IPS-20b (cell line): ENCODE results near the gene GPR62.

ENCODE experiments used
- H3K27ac ChIP-seq: one replicate; pipeline ENCODE4 v1.5.1; 2013; ENCODE audit warnings: low read length
- H3K27me3 ChIP-seq: 2 replicates; pipeline ENCODE4 v1.6.1; 2013; ENCODE audit warnings: mild to moderate bottlenecking, low read length, inconsistent platforms; ENCODE audit not compliant: insufficient read depth
- H3K36me3 ChIP-seq: 2 replicates; pipeline ENCODE4 v1.6.1; 2013; ENCODE audit warnings: low read depth, mild to moderate bottlenecking, inconsistent platforms, low read length, moderate library complexity; ENCODE audit not compliant: insufficient read depth
- H3K4me1 ChIP-seq: 2 replicates; pipeline ENCODE4 v1.6.1; 2013; ENCODE audit warnings: mild to moderate bottlenecking, control low read depth, inconsistent platforms, low read length, moderate library complexity; ENCODE audit not compliant: insufficient read depth
- H3K4me3 ChIP-seq: 2 replicates; pipeline ENCODE4 v1.5.1; 2013; ENCODE audit warnings: mild to moderate bottlenecking, low read length, inconsistent platforms
- H3K9ac ChIP-seq: 2 replicates; pipeline ENCODE4 v1.6.1; 2013; ENCODE audit warnings: low read depth, mild to moderate bottlenecking, inconsistent platforms, low read length, moderate library complexity
- H3K9me3 ChIP-seq: 2 replicates; pipeline ENCODE4 v1.6.1; 2013; ENCODE audit warnings: mild to moderate bottlenecking, low read depth, low read length, inconsistent platforms; ENCODE audit not compliant: insufficient read depth

Gene GPR62

DNA sequence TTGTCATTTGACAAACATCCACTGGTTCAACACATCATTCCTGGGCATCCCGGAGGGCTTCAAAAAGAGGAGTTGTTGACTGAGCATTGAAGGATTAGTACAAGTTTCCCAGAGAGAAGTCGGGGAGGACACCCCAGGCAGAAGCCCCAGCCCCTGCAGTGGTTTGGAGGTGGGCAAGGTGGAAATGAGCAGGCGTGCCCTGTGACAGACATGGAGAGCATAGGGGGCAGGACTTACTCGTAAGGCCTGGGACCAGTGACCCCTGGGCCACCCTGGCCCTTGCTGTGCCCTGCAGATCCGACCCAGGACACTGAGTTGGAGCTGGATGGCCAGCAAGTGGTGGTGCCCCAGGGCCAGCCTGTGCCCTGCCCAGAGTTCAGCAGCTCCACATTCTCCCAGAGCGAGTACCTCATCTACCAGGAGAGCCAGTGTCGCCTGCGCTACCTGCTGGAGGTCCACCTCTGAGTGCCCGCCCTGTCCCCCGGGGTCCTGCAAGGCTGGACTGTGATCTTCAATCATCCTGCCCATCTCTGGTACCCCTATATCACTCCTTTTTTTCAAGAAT, 7.1 kb upstream of the GPR62 start:
- Histone ChIP-seq H3K27ac (no peak overlapping the region), H3K9me3 (no peaks in the 10 kb centered on the region), H3K9ac (no peak overlapping the region), H3K36me3 (no peaks in the 10 kb centered on the region), H3K4me1 (no peaks in the 10 kb centered on the region), H3K27me3 (peaks cover 37% of the 10 kb centered on the region), H3K4me3 (no peak overlapping the region)

DNA sequence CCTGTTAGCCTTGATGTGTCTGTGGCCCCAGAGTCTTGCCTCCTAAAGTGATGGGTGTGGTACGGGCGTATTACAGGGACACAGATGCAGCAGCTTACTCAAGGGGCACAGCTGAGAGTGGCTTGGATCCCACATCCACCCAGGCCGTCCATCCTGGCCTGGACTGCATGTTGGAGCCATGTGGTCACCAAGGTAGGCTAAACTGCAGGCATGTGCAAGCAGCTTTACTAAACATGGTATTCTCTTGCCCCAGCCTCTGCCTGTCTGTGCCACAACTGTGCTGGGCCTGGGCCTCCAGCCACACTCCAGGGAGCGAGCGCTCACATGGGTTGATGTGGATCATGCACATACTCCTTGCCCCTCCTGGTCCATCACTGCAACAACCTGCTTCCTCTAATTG, 6.1 kb upstream of the GPR62 start:
- no peak overlapping the region for H3K9ac ChIP-seq
- H3K27me3 ChIP-seq = peaks cover 46% of the 10 kb centered on the region
- H3K4me3 ChIP-seq = no peak overlapping the region
- H3K27ac ChIP-seq = no peak overlapping the region
- H3K9me3 ChIP-seq = no peaks in the 10 kb centered on the region
- no peaks in the 10 kb centered on the region for H3K4me1 ChIP-seq
- no peaks in the 10 kb centered on the region for H3K36me3 ChIP-seq

GRCh38 chr3:51950899-51951298, 4.3 kb upstream of the GPR62 start:
- H3K9me3 ChIP-seq = no peaks in the 10 kb centered on the region
- no peak overlapping the region for H3K9ac ChIP-seq
- H3K27ac ChIP-seq = no peak overlapping the region
- H3K4me3 ChIP-seq = no peak overlapping the region
- peaks cover 64% of the 10 kb centered on the region for H3K27me3 ChIP-seq
- H3K36me3 ChIP-seq = no peaks in the 10 kb centered on the region
- H3K4me1 ChIP-seq = no peaks in the 10 kb centered on the region

GRCh38 chr3:51953445-51953844, 1.7 kb upstream of the GPR62 start:
- Histone ChIP-seq H3K27ac (no peak overlapping the region), H3K4me1 (no peaks in the 10 kb centered on the region), H3K9me3 (no peaks in the 10 kb centered on the region), H3K27me3 (peaks cover 79% of the 10 kb centered on the region), H3K9ac (no peak overlapping the region), H3K4me3 (no peak overlapping the region), H3K36me3 (no peaks in the 10 kb centered on the region)

- Histone ChIP-seq H3K9me3 (no peaks in the 10 kb centered on the region), H3K27me3 (peaks cover 73% of the 10 kb centered on the region), H3K36me3 (no peaks in the 10 kb centered on the region), H3K9ac (no peak overlapping the region), H3K4me1 (no peaks in the 10 kb centered on the region), H3K27ac (no peak overlapping the region), H3K4me3 (no peak overlapping the region)
These were observed 1.1 kb upstream of the GPR62 start for GRCh38 chr3:51954105-51954504.

DNA sequence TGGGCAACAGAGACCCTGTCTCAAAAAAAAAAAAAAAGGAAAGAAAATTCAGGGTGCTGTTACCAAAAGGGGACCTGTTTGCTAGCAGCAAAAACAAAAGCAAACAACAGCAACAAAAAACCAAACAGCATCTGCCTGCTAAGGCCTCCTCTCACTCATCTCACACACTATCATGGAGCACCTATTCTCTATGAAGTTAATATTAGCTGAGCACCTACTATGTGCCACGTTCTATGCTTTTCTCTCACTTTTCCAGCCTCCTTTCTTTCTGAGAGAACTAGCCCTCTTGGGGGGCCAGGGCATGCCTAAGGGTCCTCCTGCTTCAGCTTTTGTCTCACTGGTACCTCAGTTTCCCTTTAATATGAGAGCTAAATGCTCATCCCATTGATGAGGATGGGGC, 468 bp upstream of the GPR62 start:
- H3K27ac ChIP-seq = no peak overlapping the region
- no peaks in the 10 kb centered on the region for H3K36me3 ChIP-seq
- H3K9me3 ChIP-seq = no peaks in the 10 kb centered on the region
- H3K4me1 ChIP-seq = no peaks in the 10 kb centered on the region
- H3K4me3 ChIP-seq = no peak overlapping the region
- no peak overlapping the region for H3K9ac ChIP-seq
- peaks cover 73% of the 10 kb centered on the region for H3K27me3 ChIP-seq

- Histone ChIP-seq H3K9me3 (no peaks in the 10 kb centered on the region), H3K36me3 (no peaks in the 10 kb centered on the region), H3K4me1 (no peaks in the 10 kb centered on the region), H3K4me3 (peak overlapping the region; percentile 58; the same call in 1 of the 2 replicates), H3K27ac (no peak overlapping the region), H3K27me3 (peaks cover 59% of the 10 kb centered on the region), H3K9ac (no peak overlapping the region)
These were observed 951 bp downstream of the GPR62 start for GRCh38 chr3:51955893-51956770.

GRCh38 chr3:51957520-51958205, 2.5 kb downstream of the GPR62 start:
- H3K9ac ChIP-seq = no peak overlapping the region
- peaks cover 60% of the 10 kb centered on the region for H3K27me3 ChIP-seq
- no peaks in the 10 kb centered on the region for H3K9me3 ChIP-seq
- H3K4me1 ChIP-seq = no peaks in the 10 kb centered on the region
- no peaks in the 10 kb centered on the region for H3K36me3 ChIP-seq
- H3K4me3 ChIP-seq = no peak overlapping the region
- H3K27ac ChIP-seq = no peak overlapping the region

DNA sequence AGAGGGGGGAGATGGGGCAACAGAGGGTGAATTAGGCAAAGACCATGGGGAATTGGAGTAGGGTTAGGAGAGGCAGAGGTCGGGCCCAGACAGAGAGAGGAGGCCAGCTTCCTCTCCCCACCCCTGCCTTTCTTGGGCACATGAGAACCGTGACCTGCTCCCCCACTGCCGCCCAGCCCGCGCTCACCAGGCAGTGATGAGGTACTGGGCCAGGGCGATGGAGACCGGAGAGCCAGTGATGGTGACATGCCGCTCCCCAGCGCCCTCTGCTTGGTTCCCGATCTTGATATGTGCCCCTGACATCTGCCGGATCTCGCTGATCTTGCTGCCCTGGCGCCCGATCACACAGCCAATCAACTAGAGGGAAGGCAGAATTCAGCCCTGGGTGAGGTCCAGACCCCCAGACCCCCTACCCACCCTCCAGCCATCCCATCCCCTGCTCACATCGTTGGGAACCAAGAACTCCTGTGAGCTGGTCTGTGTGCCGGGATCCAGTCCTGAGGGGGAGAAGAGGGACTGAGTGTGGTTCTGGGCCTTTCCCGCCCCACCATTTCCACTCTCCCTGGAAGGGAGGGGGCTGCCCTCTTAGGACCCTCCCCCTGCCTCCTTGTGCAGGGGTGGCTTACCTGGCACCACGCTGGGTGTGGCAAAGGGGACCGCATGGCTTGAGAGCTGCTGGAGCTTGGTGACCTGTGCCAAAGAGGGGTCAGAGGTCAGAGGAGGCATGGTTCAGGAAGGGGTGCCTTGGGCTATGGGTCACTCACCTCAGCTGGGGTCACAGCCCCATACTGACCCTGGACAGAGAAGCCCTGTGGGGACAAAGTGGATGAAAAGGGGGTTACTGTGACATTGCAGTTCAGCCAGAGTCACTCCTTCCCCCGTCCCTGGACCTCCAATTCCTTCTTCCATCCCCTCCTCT, 3.7 kb downstream of the GPR62 start:
- no peaks in the 10 kb centered on the region for H3K9me3 ChIP-seq
- no peak overlapping the region for H3K4me3 ChIP-seq
- H3K27ac ChIP-seq = no peak overlapping the region
- no peak overlapping the region for H3K9ac ChIP-seq
- H3K27me3 ChIP-seq = peaks cover 55% of the 10 kb centered on the region
- no peaks in the 10 kb centered on the region for H3K36me3 ChIP-seq
- no peaks in the 10 kb centered on the region for H3K4me1 ChIP-seq

GRCh38 chr3:51959651-51960050, 4.5 kb downstream of the GPR62 start:
- no peaks in the 10 kb centered on the region for H3K4me1 ChIP-seq
- H3K27me3 ChIP-seq = peaks cover 47% of the 10 kb centered on the region
- H3K9ac ChIP-seq = no peak overlapping the region
- no peak overlapping the region for H3K4me3 ChIP-seq
- no peak overlapping the region for H3K27ac ChIP-seq
- H3K36me3 ChIP-seq = no peaks in the 10 kb centered on the region
- no peaks in the 10 kb centered on the region for H3K9me3 ChIP-seq

DNA sequence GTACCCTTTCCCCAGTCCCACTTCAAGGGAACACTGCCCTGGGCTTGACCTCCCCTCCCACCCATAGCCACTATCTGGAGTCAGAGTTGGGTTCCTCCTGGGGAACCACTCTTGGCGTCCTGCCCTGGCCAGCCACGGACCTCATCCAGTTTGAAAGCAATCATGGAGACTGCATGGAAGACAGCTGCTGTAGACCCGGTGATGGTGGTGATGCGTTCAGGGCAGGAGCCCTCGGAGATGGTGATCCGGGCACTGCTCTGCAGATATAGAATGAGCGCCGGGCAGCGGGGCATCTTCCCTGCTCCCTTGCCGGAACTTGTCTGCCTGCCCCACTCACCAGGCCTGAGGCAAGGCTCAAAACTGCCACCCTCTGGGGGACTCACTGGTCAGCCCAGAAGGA, 5.2 kb downstream of the GPR62 start:
- Histone ChIP-seq H3K36me3 (no peaks in the 10 kb centered on the region), H3K27me3 (peaks cover 47% of the 10 kb centered on the region), H3K9me3 (no peaks in the 10 kb centered on the region), H3K4me3 (no peak overlapping the region), H3K4me1 (no peaks in the 10 kb centered on the region), H3K27ac (no peak overlapping the region), H3K9ac (no peak overlapping the region)
